HG03342 (cell line): ENCODE results near the gene ZNF107.
"Not testable (repeated sequence)": the region's sequence is repeated elsewhere in the genome, so short reads cannot be mapped to it uniquely, and the experiment has no call there.

Experiments
- ATAC-seq: cut with Tn5 transposase; IDR thresholded peaks from one replicate; pipeline ENCODE4 v1.9.1; 2021; ENCODE audit warnings: mild to moderate bottlenecking, moderate library complexity; ENCODE audit not compliant: unreplicated experiment

ZNF107 gene

DNA sequence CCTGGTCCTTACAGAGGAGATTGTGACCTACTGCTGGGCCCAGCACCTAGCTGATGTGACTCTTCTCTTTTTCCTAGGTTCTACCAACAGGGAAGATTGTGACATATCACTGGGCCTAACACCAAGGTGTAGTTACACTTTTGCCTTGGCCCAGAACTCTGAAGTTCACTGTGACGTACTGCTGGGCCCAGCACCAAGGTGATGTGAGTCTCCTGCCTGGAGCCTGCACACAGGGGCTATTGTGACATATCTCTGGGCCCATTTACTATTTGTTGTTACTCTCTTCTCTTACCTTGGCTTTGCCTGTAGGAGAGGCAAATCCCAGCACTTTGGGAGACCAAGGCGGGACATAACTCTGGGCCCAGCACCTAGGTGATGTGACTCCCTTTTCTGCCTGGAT is 23.1 kb upstream of the ZNF107 start:
- no peak for ATAC-seq

DNA sequence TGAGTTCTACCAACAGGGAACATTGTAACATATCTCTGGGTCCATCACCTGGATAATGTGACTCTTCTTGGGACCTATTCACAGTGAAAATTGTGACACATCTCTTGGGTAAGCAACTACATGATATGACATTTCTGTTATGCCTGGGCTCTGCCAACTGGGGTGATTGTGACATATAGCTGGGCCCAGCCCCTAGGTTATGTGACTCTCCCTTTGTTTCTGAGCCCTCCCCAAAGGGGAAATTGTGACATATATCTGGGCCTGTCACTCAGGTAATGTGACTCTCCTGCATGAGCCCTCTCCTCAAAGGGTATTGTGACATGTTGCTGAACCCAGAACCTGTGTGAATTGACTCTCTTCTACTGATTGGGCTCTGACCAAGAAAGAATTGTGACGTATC is 22.4 kb upstream of the ZNF107 start:
- ATAC-seq = no peak

DNA sequence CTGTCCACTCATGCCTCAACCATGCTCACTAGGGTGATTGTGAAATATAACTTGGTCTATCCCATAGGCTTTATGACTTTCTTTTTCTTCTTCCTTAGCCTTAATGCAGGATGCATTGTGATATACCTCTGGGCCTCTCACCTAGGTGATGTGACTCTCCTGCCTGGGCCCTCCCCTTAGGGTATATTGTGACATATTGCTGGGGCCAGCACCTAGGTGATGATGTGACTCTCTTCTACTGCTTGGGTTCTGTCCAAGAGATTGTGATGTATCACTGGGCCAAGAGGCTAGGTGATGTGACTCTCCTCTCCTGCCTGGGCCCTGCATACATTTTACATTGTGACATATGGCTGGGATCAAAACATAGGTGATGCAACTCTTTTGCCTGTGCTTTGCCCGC is 14.7 kb upstream of the ZNF107 start:
- no peak for ATAC-seq

- no peak for ATAC-seq
These were observed 14.2 kb upstream of the ZNF107 start for GRCh38 chr7:64651632-64652165.

- no peak for ATAC-seq
These were observed 12.1 kb upstream of the ZNF107 start for GRCh38 chr7:64653721-64654401.

- no peak for ATAC-seq
These were observed 11.0 kb upstream of the ZNF107 start for GRCh38 chr7:64654796-64655548.

DNA sequence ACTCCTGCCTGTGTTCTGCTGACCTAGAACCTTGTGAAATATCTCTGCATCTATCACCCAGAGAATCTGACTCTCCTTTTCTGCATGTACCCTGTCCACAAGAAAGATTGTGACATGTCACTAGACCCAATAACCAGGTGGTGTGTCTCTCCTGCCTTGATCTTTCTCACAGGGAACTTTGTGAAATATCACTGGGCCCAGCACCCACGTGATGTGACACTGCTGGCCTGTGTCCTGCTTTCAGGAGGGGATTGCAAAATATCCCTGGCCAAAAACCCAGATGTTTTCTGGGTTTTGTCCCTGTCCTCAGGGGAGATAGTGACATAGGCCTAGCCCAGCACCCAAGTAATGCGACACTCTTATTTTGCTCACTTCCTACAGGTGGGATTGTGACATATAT is 10.1 kb upstream of the ZNF107 start:
- no peak for ATAC-seq

DNA sequence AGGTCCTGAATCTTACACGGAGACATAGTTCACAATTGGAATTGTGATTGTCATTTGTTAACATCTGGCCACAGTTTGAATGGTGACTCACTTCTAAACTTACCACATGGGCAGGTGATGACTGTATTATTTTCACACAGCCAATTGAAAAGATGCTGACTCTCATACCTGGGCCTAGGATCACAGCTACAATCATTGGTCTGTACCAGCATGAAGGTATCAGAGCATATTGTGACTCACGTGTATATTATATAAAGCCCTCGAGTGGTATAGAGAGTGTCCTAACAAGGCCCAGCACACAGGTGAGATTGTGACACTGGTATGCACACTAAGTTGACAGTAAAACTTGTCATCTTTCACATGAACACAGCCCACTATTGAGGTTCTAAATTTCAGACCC is 9.4 kb upstream of the ZNF107 start:
- ATAC-seq = no peak

DNA sequence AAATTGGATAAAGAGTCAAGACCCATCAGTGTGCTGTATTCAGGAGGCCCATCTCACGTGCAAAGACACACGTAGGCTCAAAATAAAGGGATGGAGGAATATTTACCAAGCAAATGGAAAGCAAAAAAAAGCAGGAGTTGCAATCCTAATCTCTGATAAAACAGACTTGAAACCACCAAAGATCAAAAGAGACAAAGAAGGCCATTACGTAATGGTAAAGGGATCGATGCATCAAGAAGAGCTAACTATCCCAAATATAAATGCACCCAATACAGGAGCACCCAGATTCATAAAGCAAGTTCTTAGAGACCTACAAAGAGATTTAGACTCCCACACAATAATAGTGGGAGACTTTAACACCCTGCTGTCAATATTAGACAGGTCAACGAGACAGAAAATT is 3.8 kb upstream of the ZNF107 start:
- not testable (repeated sequence) for ATAC-seq

DNA sequence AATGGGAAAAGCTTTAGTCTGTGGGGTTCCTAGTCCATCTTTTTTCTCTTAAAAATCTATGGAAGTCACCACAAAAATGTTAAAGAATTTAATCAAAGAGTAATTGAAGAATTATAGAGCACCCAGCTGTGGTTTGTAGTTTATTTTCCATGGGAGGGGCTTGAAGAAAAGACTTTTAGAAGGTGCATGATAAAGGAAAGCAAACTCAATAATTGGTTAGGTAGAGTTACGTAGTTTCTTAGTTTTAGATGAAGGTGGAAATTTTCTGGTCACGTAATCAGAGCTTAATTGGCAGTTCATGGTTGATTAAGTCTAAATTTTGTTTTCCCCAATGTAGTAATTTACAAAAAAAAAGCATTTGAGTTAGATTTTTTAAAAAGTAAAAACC is 724 bp downstream of the ZNF107 start:
- no peak for ATAC-seq

GRCh38 chr7:64667311-64667710 is 1.4 kb downstream of the ZNF107 start:
- no peak for ATAC-seq

DNA sequence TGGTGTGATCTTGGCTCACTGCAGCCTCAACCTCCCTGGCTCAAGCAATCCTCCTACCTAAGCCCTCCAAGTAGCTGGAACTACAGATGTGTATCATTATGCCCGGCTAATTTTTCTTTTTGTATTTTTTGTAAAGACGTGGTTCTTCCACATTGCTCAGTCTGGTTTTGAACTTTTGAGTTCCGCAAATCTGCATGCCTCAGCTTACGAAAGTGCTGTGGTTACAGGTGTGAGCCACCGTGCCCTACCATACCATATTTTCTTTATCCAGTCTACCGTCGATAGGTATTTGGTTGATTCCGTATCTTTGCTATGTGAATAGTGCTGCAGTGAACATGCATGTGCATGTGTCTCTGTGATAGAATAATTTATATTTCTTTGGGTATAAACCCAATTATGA is 6.5 kb downstream of the ZNF107 start:
- no peak for ATAC-seq

DNA sequence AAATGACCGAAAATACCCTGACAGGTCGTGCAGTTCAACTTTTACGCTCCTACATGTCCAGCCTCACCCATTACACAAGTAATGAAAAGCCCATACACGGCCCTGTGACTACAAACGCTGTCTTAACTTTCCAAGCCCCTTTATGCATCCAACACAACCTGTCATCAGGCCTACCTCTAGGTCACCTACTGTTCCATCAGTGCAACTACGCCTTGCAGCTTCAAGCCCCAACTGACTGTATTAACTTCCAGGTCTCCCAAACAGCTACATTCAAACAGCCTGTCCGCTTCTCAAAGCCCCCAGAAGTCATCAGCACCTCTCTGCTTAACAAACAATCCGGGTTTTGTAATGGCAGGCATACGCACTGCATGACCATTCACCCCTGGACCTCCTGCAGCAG is 19.2 kb downstream of the ZNF107 start:
- no peak for ATAC-seq

DNA sequence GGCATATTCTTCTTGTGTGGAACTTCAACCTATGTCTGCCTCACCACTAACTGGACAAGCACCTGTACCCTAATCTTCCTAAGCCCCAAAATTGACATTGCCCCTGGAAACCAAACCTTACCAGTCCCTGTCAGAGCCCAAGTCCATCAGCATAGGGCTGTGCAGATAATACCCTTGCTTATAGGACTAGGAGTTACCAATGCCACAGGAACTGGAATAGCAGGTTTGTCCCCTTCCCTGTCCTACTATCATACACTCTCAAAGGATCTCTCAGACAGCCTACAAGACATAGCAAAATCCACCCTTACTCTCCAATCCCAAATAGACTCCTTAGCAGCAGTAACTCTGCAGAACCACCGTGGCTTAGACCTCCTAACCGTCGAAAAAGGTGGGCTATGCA is 19.8 kb downstream of the ZNF107 start:
- ATAC-seq = no peak

GRCh38 chr7:64686493-64687184 is 20.7 kb downstream of the ZNF107 start:
- ATAC-seq = peak; percentile 44

GRCh38 chr7:64687249-64687648 is 21.3 kb downstream of the ZNF107 start:
- ATAC-seq = no peak

GRCh38 chr7:64688988-64689387 is 23.1 kb downstream of the ZNF107 start:
- no peak for ATAC-seq

- no peak for ATAC-seq
These were observed 25.9 kb downstream of the ZNF107 start for GRCh38 chr7:64691831-64692230.

DNA sequence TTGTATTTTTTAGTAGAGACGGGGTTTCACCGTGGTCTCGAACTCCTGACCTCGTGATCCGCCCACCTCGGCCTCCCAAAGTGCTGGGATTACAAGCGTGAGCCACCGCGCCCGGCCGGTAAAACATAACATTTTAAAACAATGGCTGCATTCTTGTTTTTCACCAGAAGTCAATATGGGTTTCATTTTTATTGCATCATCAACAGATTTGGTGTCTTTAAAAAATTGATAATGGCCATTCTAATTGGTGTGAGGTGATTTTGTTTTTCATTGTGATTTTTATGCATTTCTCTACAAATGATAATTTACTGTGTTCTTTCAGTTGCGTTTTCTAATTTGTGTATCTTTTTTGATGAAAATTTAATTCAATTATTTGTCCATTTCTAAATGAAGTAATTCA is 31.9 kb downstream of the ZNF107 start:
- ATAC-seq = not testable (repeated sequence)

- no peak for ATAC-seq
These were observed 40.8 kb downstream of the ZNF107 start for GRCh38 chr7:64706625-64707292.

DNA sequence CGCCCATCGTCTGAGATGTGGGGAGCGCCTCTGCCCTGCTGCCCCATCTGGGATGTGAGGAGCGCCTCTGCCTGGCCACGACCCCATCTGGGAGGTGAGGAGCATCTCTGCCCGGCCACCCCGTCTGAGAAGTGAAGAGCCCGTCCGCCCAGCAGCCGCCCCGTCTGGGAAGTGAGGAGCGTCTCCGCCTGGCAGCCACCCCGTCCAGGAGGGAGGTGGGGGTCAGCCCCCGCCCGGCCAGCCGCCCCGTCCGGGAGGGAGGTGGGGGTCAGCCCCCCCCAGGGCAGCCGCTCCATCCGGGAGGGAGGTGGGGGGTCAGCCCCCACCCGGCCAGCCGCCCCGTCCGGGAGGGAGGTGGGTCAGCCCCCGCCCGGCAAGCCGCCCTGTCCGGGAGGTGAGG is 52.0 kb downstream of the ZNF107 start:
- not testable (repeated sequence) for ATAC-seq
